Neuronal stem cell (in vitro differentiated cells): ENCODE measurements around the gene PABPN1.

Experiments
- DNase-seq: peaks from one replicate; pipeline ENCODE4 v3.0.0-alpha.2; 2013; ENCODE audit warnings: low spot score
- H2AFZ ChIP-seq: one replicate; pipeline ENCODE4 v1.6.1; 2013; ENCODE audit warnings: mild to moderate bottlenecking, low read length, inconsistent platforms
- H2AK5ac ChIP-seq: 2 replicates; pipeline ENCODE4 v1.6.1; 2013; ENCODE audit warnings: low read depth, mild to moderate bottlenecking, inconsistent platforms, low read length, moderate library complexity, mixed read lengths
- H2BK120ac ChIP-seq: 2 replicates; pipeline ENCODE4 v1.6.1; 2013; ENCODE audit warnings: low read depth, mild to moderate bottlenecking, inconsistent platforms, low read length, moderate library complexity, mixed read lengths
- H2BK12ac ChIP-seq: one replicate; pipeline ENCODE4 v1.6.1; 2013; ENCODE audit warnings: low read length, inconsistent platforms
- H2BK15ac ChIP-seq: 2 replicates; pipeline ENCODE4 v1.6.1; 2013; ENCODE audit warnings: mild to moderate bottlenecking, low read length, inconsistent platforms, mixed read lengths
- H2BK5ac ChIP-seq: one replicate; pipeline ENCODE4 v1.6.1; 2013; ENCODE audit warnings: inconsistent platforms, mild to moderate bottlenecking, low read length, moderate library complexity
- H3K14ac ChIP-seq: one replicate; pipeline ENCODE4 v1.6.1; 2013; ENCODE audit warnings: low read length, inconsistent platforms
- H3K18ac ChIP-seq: 2 replicates; pipeline ENCODE4 v1.6.1; 2013; ENCODE audit warnings: low read length, inconsistent platforms
- H3K23ac ChIP-seq: 2 replicates; pipeline ENCODE4 v1.6.1; 2013; ENCODE audit warnings: low read depth, mild to moderate bottlenecking, mixed read lengths, low read length, inconsistent platforms; ENCODE audit not compliant: poor library complexity
- H3K27ac ChIP-seq: replicated peaks from 3 replicates; pipeline ENCODE4 v1.5.1; 2013; ENCODE audit warnings: low read length, inconsistent platforms
- H3K27me3 ChIP-seq, 3 experiments: 2 replicates each; pipeline ENCODE4 v1.6.1; 2013; ENCODE audit warnings: low read length in 3 of 3, mild to moderate bottlenecking in 2 of 3, inconsistent platforms in 1 of 3, low read depth in 1 of 3, mixed read lengths in 1 of 3, moderate library complexity in 1 of 3; ENCODE audit not compliant: control insufficient read depth in 3 of 3, insufficient read depth in 3 of 3
- H3K36me3 ChIP-seq, 2 donors: replicated peaks in 1 of 2; 2 replicates each; pipeline ENCODE4 v1.6.1; 2013; ENCODE audit warnings: low read length in 2 of 2; ENCODE audit not compliant: control insufficient read depth in 2 of 2, insufficient read depth in 2 of 2
- H3K4ac ChIP-seq: 2 replicates; pipeline ENCODE4 v1.6.1; 2013; ENCODE audit warnings: inconsistent platforms, mild to moderate bottlenecking, low read length, moderate library complexity
- H3K4me1 ChIP-seq, 2 donors: 1 replicate in 1 of 2; 2 replicates in 1 of 2; pipeline ENCODE4 v1.6.1; 2013; ENCODE audit warnings: low read length in 2 of 2, low read depth in 1 of 2; ENCODE audit not compliant: control insufficient read depth in 2 of 2, insufficient read depth in 1 of 2
- H3K4me2 ChIP-seq: one replicate; pipeline ENCODE4 v1.6.1; 2013; ENCODE audit warnings: mild to moderate bottlenecking, low read length, inconsistent platforms; ENCODE audit not compliant: insufficient read depth, poor library complexity, severe bottlenecking
- H3K4me3 ChIP-seq, 2 donors: 2 replicates each; pipeline ENCODE4 v1.5.1; 2013; ENCODE audit warnings: low read length in 2 of 2, mild to moderate bottlenecking in 2 of 2, inconsistent platforms in 1 of 2, moderate library complexity in 1 of 2
- H3K79me1 ChIP-seq: one replicate; pipeline ENCODE4 v1.6.1; 2013; ENCODE audit warnings: low read depth, mild to moderate bottlenecking, inconsistent platforms, low read length, moderate library complexity
- H3K9ac ChIP-seq: one replicate; pipeline ENCODE4 v1.6.1; 2013; ENCODE audit warnings: mild to moderate bottlenecking, low read depth, low read length, inconsistent platforms; ENCODE audit not compliant: poor library complexity
- H3K9me3 ChIP-seq, 2 donors: replicated peaks in 1 of 2; 2 replicates each; pipeline versions ENCODE3 to v1.6.1; 2013; ENCODE audit warnings: low read length in 2 of 2, mild to moderate bottlenecking in 2 of 2, inconsistent platforms in 1 of 2, low read depth in 1 of 2, mixed read lengths in 1 of 2, moderate library complexity in 1 of 2; ENCODE audit not compliant: control insufficient read depth in 2 of 2, insufficient read depth in 1 of 2
- H4K8ac ChIP-seq: one replicate; pipeline ENCODE4 v1.6.1; 2013; ENCODE audit warnings: low read depth, mild to moderate bottlenecking, inconsistent platforms, low read length, moderate library complexity
- H4K91ac ChIP-seq: one replicate; pipeline ENCODE4 v1.6.1; 2013; ENCODE audit warnings: low read length, low read depth, mild to moderate bottlenecking, inconsistent platforms; ENCODE audit not compliant: poor library complexity
- WGBS, 2 donors: extraction: QIAGEN DNeasy Blood & Tissue Kit; methylation state at CpG; one replicate each; pipeline ENCODE4 v1.1.7; 2013; ENCODE audit warnings: missing lambda C conversion rate in 2 of 2, mixed read lengths in 1 of 2; ENCODE audit not compliant: insufficient read length in 2 of 2, insufficient replicate concordance in 1 of 2; ENCODE audit errors: extremely low coverage in 2 of 2; 5-methylcytosine and 5-hydroxymethylcytosine counted together

PABPN1 gene

DNA sequence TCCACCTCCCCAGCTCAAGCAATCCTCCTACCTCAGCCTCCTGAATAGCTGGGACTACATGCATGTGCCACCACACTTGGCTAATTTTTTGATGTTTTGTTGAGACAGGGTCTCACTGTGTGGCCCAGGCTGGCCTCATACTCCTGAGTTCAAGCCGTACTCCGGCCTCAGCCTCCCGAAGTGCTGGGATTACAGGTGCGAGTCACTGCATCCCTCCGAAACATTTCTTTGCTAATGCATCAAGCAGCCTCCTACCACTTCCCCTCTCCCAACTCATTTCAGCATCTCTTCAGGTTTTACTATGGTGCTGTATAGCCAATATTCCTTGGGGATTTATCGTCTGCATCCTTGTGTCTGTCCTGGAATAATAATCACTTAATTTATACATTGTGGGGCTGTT is 33.7 kb downstream of the PABPN1 start:
- Histone ChIP-seq H2AFZ (no peak overlapping the region), H3K4me1 (peaks cover 0 to 9% of the 10 kb centered on the region in 2 donors), H3K9me3 (no peaks in the 10 kb centered on the region), H3K27ac (no peak overlapping the region), H3K27me3 (peaks cover 0 to 3% (median 0%) of the 10 kb centered on the region in 3 experiments), H3K36me3 (peaks cover 26 to 53% of the 10 kb centered on the region in 2 donors), H2BK15ac (no peak overlapping the region), H3K9ac (no peak overlapping the region), H3K4ac (no peak overlapping the region), H4K91ac (no peak overlapping the region), H3K18ac (no peak overlapping the region), H4K8ac (no peak overlapping the region), H2BK12ac (no peak overlapping the region), H3K14ac (peak overlapping the region; percentile 22), H2BK5ac (no peak overlapping the region), H2BK120ac (no peak overlapping the region), H2AK5ac (no peak overlapping the region), H3K4me3 (no peak overlapping the region), H3K4me2 (no peak overlapping the region), H3K79me1 (peaks cover 1% of the 10 kb centered on the region), H3K23ac (no peak overlapping the region)
- WGBS, 2 donors, result no CpG with 5 or more reads among the region's 6 CpGs
- DNase-seq, result no peak

DNA sequence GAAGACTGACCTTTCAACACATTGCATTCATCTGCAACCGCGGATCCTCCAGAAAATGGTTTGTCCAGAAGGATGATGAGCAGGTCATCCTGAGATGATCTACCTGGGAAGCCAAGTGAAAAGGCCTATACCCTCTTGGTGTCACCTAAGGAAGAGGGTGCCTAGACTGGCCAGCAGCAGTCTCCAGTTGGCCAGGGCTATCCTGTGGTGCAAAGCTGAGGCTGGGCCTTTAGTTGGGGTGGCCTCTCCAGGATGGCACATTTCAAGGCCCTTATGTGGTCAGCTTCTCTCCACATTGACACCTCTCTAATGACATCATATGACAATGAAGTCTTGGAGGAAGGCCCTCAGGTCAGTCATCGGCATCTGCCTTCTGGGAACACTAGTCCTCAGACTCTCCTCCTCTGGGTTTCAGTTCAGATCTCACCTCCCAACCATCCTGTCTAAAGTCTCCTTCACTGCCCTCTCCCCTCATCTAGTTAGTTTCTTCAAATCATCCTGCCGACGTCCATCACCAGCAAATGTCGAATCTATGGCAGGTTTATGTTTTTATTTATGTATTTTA is 34.7 kb downstream of the PABPN1 start:
- no peak overlapping the region for H2BK12ac ChIP-seq
- H3K4me2 ChIP-seq, result no peak overlapping the region
- no peak overlapping the region for H2BK15ac ChIP-seq
- no peak overlapping the region for H2AK5ac ChIP-seq
- H3K36me3 ChIP-seq, result peaks cover 35 to 61% of the 10 kb centered on the region in 2 donors
- no peaks in the 10 kb centered on the region for H3K9me3 ChIP-seq
- H2BK120ac ChIP-seq, result no peak overlapping the region
- H3K18ac ChIP-seq, result no peak overlapping the region
- WGBS, 2 donors, result no CpG with 5 or more reads among the region's 6 CpGs
- no peak overlapping the region for H3K27ac ChIP-seq
- H3K27me3 ChIP-seq, result peaks cover 0 to 3% (median 0%) of the 10 kb centered on the region in 3 experiments
- no peak overlapping the region for H4K8ac ChIP-seq
- no peak overlapping the region for H3K4ac ChIP-seq
- H3K4me1 ChIP-seq, result peaks cover 0 to 9% of the 10 kb centered on the region in 2 donors
- no peak overlapping the region for H4K91ac ChIP-seq
- H3K14ac ChIP-seq, result no peak overlapping the region
- H3K9ac ChIP-seq, result no peak overlapping the region
- DNase-seq, result no peak
- H3K4me3 ChIP-seq, result no peak overlapping the region
- no peak overlapping the region for H2AFZ ChIP-seq
- peaks cover 1% of the 10 kb centered on the region for H3K79me1 ChIP-seq
- no peak overlapping the region for H3K23ac ChIP-seq
- H2BK5ac ChIP-seq, result no peak overlapping the region

DNA sequence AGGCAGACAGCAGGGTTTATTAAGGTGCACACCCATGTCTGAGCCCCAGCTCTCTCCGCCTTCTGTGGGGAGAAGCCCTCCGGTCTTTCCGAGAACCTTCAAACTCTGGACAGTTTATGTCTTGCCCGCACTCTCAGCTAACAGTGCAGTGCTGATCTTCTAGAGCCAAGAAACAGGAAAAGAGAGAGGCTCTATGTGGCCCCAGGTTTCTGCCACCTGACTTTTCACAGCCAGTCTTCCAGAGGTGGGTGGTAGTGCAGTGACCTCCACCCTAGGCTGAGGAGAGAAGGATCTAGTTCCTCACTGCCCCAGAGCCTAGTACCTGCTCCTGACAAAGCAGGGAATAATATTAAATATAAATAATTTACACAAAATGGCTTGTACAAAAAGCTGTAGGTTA is 35.4 kb downstream of the PABPN1 start:
- H3K23ac ChIP-seq, result no peak overlapping the region
- H3K9ac ChIP-seq, result no peak overlapping the region
- no peak overlapping the region for H2BK15ac ChIP-seq
- no peak overlapping the region for H3K14ac ChIP-seq
- no peaks in the 10 kb centered on the region for H3K9me3 ChIP-seq
- H2BK120ac ChIP-seq, result no peak overlapping the region
- peaks cover 38 to 62% of the 10 kb centered on the region in 2 donors for H3K36me3 ChIP-seq
- no peak overlapping the region for H2AFZ ChIP-seq
- no peak overlapping the region for H3K18ac ChIP-seq
- no peak overlapping the region for H4K91ac ChIP-seq
- H2AK5ac ChIP-seq, result no peak overlapping the region
- H2BK12ac ChIP-seq, result no peak overlapping the region
- DNase-seq, result no peak
- peaks cover 0 to 5% of the 10 kb centered on the region in 2 donors for H3K4me1 ChIP-seq
- H2BK5ac ChIP-seq, result no peak overlapping the region
- H3K4me3 ChIP-seq, result no peak overlapping the region
- no peak overlapping the region for H3K4ac ChIP-seq
- H3K4me2 ChIP-seq, result no peak overlapping the region
- peaks cover 1% of the 10 kb centered on the region for H3K79me1 ChIP-seq
- no CpG with 5 or more reads among the region's 4 CpGs for WGBS, 2 donors
- H4K8ac ChIP-seq, result no peak overlapping the region
- H3K27me3 ChIP-seq, result peaks cover 0 to under 1% (median 0%) of the 10 kb centered on the region in 3 experiments
- H3K27ac ChIP-seq, result no peak overlapping the region

DNA sequence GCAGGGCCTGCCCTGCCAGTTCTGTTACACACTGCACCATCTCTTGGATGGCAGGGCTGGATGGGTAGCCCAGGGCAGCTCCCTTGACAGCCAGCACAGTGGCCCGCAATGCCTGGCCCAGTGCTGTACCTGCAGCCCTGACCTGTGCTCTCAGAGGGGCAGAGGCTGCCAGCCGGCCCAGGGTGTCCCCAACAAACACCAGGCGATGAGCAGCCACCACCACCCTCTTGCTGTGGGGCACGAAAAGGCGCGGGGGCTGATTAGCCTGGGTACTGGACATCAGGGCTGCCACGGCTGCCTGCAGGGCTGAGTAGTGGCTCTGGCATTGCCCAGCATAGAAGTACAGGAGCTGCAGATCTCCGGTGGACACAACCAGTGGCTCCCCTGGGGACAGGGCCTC is 36.0 kb downstream of the PABPN1 start:
- Histone ChIP-seq H3K27ac (no peak overlapping the region), H2BK12ac (no peak overlapping the region), H2BK5ac (peak overlapping the region; percentile 20), H3K36me3 (peaks cover 38 to 68% of the 10 kb centered on the region in 2 donors), H3K4me1 (peaks cover 3 to 4% of the 10 kb centered on the region in 2 donors), H3K4me2 (no peak overlapping the region), H4K91ac (peak overlapping the region; percentile 27), H3K4ac (no peak overlapping the region), H3K27me3 (no peaks in the 10 kb centered on the region), H2BK120ac (no peak overlapping the region), H3K14ac (no peak overlapping the region), H2BK15ac (no peak overlapping the region), H3K9ac (no peak overlapping the region), H4K8ac (no peak overlapping the region), H3K79me1 (peaks cover 1% of the 10 kb centered on the region), H3K18ac (no peak overlapping the region), H2AK5ac (no peak overlapping the region), H2AFZ (no peak overlapping the region), H3K23ac (peak overlapping the region; percentile 13), H3K4me3 (no peak overlapping the region), H3K9me3 (no peaks in the 10 kb centered on the region)
- WGBS, 2 donors, result no CpG with 5 or more reads among the region's 8 CpGs
- no peak for DNase-seq
